Measurements from ENCODE around the gene BTBD19. TPM values are rescaled to one million over a fixed set of nuclear protein-coding genes. Genes with fewer than 3 reads are reported as not detected.

The BTBD19 gene
- total and polyA plus RNA-seq, 2 of the 8 experiments (the other 6 are each of a cell fraction or from before 2014, with no cell fraction given): 1.1 TPM

- H3K79me1 ChIP-seq (ENCODE audit: low read depth, low read length): no peaks in the 10 kb centered on the region
- H3K14ac ChIP-seq (ENCODE audit: insufficient read length): no peak overlapping the region
- peak overlapping the region; percentile 8 for H3K4ac ChIP-seq (replicated peaks; ENCODE audit: insufficient read length, low read depth, low read length)
- H4K20me1 ChIP-seq (replicated peaks in 1 of 2; ENCODE audit: control insufficient read depth in 1 of 2, insufficient read depth in 2 of 2, low read length in 2 of 2): no peaks in the 10 kb centered on the region
- ChIA-PET CTCF (ENCODE audit: partially characterized antibody) (interaction anchor here (0.9 to 3.4 kb wide), 11 partner anchors 11 to 194 kb away, joined by 3 to 21 read pairs (median 4); partner anchors contain the start of genes BTBD19, DYNLT4, HECTD3 and PLK3), POLR2A (ENCODE audit: partially characterized antibody) (interaction anchor here (1.0 to 16.6 kb wide), 10 partner anchors 12 to 508 kb away, joined by 3 to 547 read pairs (median 95); partner anchors contain the start of genes BEST4, BTBD19, DYNLT4 and HECTD3)
- DNase-seq (ENCODE audit: low read depth in 1 of 2, low spot score in 2 of 2) (no peak), FAIRE-seq (no peak)
- H2BK15ac ChIP-seq (ENCODE audit: low read length): no peak overlapping the region
- H2BK5ac ChIP-seq (ENCODE audit: low read depth, low read length): no peak overlapping the region
- peaks cover 0 to 4% (median 0%) of the 10 kb centered on the region in 4 experiments; a peak in 4 of 7 replicates for H3K27me3 ChIP-seq (replicated peaks in 1 of 4; ENCODE audit: control insufficient read depth in 3 of 4, extremely low read depth in 1 of 4, insufficient read depth in 3 of 4, low read length in 3 of 4)
- H3K9me3 ChIP-seq (ENCODE audit: insufficient read depth in 2 of 2, low read depth in 1 of 2, low read length in 1 of 2): no peaks in the 10 kb centered on the region
- H3K4me1 ChIP-seq (replicated peaks in 1 of 4; ENCODE audit: control insufficient read depth in 3 of 4, insufficient read depth in 4 of 4, low read length in 3 of 4): peaks cover 2 to 11% (median 9%) of the 10 kb centered on the region in 4 experiments; a peak in 6 of 7 replicates
- H2AK5ac ChIP-seq (ENCODE audit: low read depth, low read length): no peak overlapping the region
- H3K56ac ChIP-seq (replicated peaks; ENCODE audit: insufficient read length, low read depth, low read length): no peak overlapping the region
- no peak overlapping the region for H2BK120ac ChIP-seq (replicated peaks; ENCODE audit: low read depth, low read length)
- H4K91ac ChIP-seq (replicated peaks; ENCODE audit: insufficient read length, low read length): no peak overlapping the region
- no peak overlapping the region for H2BK20ac ChIP-seq (ENCODE audit: low read length)
- WGBS, 2 experiments (ENCODE audit: extremely low coverage in 1 of 2, insufficient coverage in 1 of 2, insufficient read length in 1 of 2, insufficient replicate concordance in 2 of 2, low coverage in 1 of 2, low lambda C conversion rate in 2 of 2, missing lambda C conversion rate in 1 of 2): 88% methylated on average over 2 of the region's 2 CpGs; no CpG with 5 or more reads in 1 of the 2 experiments
- no peak overlapping the region for H3K4me2 ChIP-seq (ENCODE audit: insufficient read depth in 1 of 2, low read depth in 2 of 2, low read length in 2 of 2)
- H3K36me3 ChIP-seq (ENCODE audit: control insufficient read depth in 2 of 4, insufficient read depth in 4 of 4, low read length in 3 of 4): no peaks in the 10 kb centered on the region
- H2AFZ ChIP-seq (ENCODE audit: low read length): no peak overlapping the region
- H3K18ac ChIP-seq (ENCODE audit: extremely low read depth, low read length): no peak overlapping the region
- peaks cover 13% of the 10 kb centered on the region for H3K23me2 ChIP-seq (ENCODE audit: low read depth, low read length)
- H3K79me2 ChIP-seq (ENCODE audit: control insufficient read depth in 1 of 2, insufficient read depth in 2 of 2, low read length in 2 of 2): no peaks in the 10 kb centered on the region
- no peak overlapping the region for H3K23ac ChIP-seq (ENCODE audit: insufficient read length)
- H4K8ac ChIP-seq (ENCODE audit: extremely low read depth, insufficient read depth, low read length): no peak overlapping the region
- no peak overlapping the region for H2BK12ac ChIP-seq (ENCODE audit: low read depth, low read length)
- no peak overlapping the region for H4K5ac ChIP-seq (ENCODE audit: insufficient read length, low read depth, low read length)
- H3K4me3 ChIP-seq (ENCODE audit: extremely low read depth in 1 of 4, insufficient read depth in 2 of 4, low read depth in 3 of 4, low read length in 4 of 4): no peak overlapping the region
- no peak overlapping the region for H3K27ac ChIP-seq (ENCODE audit: low read depth, low read length)
- H3K9ac ChIP-seq (replicated peaks in 1 of 4; ENCODE audit: extremely low read depth in 1 of 4, low read depth in 3 of 4, low read length in 3 of 4): no peak overlapping the region
- no peak for TF ChIP-seq BCL11A (IDR thresholded peaks at IDR 0.05; ENCODE audit: low read depth in 2 of 2, low read length in 2 of 2)
- TF ChIP-seq RBBP5 (IDR thresholded peaks at IDR 0.05; ENCODE audit: borderline replicate concordance, low read depth, low read length): no peak
- no peak for TF ChIP-seq SRF (IDR thresholded peaks at IDR 0.05; ENCODE audit: low read depth, low read length)
- no peak for TF ChIP-seq ATF3 (IDR thresholded peaks at IDR 0.05; ENCODE audit: insufficient read depth, low read depth, low read length)
- TF ChIP-seq KDM5A (IDR thresholded peaks at IDR 0.05; ENCODE audit: low read length): no peak
- TF ChIP-seq SIX5 (IDR thresholded peaks at IDR 0.05; ENCODE audit: low read depth, low read length): no peak
- TF ChIP-seq EGR1 (IDR thresholded peaks at IDR 0.05; ENCODE audit: borderline replicate concordance, low read depth, low read length): no peak
- no peak for TF ChIP-seq JUN (IDR thresholded peaks at IDR 0.05; ENCODE audit: low read depth, low read length)
- TF ChIP-seq ATF2 (IDR thresholded peaks at IDR 0.05; ENCODE audit: low read length): no peak
- TF ChIP-seq EZH2 (IDR thresholded peaks at IDR 0.05; ENCODE audit: low read depth, low read length, severe bottlenecking): no peak
- TF ChIP-seq ZNF274 (IDR thresholded peaks at IDR 0.05; ENCODE audit: borderline replicate concordance, extremely low read depth, low read length): no peak
- no peak for TF ChIP-seq TAF7 (optimal IDR thresholded peaks at IDR 0.05; ENCODE audit: borderline replicate concordance, low read depth, low read length)
Measured at GRCh38 chr1:44817307-44817706, 9.0 kb downstream of the BTBD19 start.

All from H1 (cell line).